ENCODE measurements around the gene CAMK2G.

Gene CAMK2G

DNA sequence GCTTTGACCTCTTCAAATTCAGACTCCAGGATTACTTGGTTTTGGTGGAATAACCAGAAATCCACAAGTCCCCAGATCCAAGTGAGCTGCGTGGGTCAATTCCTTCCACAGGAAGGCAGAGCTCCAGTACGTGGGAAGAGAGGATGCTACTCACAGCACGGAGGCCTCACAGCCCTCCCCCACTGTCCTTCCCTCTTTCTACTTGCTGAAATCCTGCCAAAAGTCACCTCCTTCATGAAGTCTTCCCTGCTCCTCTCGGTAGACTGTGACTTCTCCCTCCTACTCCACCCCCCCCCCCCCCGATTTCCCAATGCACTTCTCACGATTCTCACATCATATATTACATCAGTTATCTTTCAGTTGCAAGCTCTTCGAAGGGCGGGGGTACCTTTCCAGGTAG lies 12.3 kb downstream of the CAMK2G start:
- no peak for DNase-seq

DNA sequence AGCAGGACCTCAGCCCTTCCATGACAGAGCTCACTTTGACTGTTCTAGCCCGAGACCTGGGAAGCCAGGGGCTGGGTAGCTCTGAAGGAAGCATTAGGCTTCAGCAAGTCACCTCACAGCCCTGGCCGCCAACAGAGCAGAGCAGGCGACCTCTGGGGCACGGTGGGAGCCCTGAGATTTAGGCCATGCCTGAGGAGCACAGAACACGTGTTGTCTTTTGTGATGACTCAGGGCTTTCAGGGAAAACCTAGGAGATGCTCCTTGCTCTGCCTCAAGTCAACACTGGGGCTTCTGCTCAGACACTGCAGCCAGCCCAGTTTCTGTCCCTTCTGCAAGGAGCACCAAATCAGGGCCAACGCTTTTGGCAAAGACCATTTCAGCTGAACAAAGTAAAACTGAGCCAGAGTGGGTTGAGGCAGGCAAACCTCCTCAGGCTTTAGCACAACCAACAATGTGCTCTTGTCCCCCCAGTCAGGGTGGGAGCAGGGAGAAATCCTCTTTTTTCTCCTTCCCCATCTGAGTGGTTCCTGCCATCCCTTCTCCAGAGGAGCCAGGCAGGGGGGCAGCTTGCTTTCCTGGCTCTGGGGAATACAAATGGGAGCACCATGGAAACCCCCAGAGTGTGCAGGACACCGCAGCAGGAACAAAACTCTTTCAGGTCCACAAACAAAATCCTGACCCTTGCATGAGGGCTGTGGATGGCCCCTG lies 14.4 kb downstream of the CAMK2G start:
- DNase-seq = no peak

DNA sequence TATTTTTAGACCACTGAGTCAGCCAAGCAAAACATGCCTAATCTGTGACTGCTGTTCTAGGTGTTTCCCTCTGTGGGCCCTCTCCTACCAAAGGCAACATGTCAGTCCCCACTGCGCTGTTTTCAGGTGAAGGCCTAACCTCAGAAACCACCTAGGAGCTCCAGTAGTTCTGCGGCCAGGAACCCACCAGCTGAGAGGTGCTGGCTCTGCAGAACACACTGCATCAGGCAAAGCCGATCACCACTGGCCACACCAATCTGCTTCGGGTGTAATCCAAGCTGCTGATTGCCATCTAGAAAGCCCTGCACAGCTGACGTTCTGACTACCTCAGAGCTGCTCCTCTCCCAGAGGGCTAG lies 14.9 kb downstream of the CAMK2G start:
- DNase-seq = peak; percentile 34 to 54

DNA sequence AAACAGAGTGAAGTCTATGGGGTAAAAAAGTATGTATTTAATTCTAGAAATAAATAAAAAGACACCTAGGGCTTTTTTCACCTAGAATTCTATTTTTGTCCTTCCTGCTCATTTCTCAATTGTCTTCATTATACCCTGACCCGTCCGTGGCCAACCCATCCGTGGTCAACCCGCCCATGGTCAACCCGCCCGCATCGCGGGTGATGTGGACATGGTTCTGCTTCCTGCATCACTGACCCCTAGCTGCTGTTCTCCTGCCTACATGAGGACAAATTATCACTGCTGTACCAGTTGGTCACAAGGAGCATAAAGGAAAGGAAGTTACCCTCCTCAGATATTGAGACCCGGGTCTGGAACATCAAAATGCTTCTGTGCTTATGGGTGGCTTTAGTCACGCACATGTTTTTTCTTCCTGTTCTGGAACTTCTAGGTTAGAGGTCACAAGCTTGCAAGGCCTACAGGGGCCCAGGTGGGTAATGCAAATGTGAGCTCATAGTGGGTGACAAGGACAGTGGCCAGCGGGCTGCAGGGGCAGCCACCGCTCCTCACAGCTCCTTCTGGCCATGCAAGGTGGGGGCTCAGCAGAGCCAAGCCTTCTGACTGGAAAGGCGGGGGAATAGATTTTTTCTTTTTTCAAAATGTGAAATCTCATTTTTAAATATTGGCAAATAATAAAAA lies 15.5 kb downstream of the CAMK2G start:
- DNase-seq = no peak

DNA sequence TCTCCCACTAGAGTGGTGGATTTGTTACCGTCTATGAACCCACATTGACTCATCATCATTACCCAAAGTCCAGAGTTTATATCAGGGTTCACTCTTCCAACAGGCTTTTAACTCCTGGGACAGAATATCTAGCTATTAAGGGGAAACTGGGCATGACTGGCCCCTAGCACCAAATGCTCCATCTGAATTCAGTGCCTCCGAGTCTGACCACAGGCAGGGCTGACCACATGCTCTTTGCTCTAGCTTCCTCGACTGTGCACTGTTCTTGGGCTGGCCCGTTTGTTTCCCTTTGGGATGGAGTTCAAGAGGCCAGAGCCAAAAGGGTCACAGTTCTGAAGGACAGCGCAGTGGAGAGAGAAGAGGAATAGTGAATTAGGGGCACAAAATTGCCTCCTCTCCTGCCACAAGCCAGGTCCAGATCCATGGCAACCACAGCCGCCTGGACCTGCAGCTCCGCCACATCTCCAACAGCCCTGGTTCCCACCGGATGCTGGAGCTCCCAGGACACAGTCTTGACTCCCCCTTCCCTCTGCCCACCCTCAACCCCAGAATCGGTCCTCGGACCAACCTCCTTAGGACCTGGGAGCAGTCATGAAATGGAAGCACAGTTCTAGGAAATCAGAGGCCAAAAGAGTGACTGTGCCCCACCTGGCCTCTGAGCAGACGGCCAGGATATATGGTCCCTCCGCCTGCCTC lies 16.2 kb downstream of the CAMK2G start:
- no peak for DNase-seq

DNA sequence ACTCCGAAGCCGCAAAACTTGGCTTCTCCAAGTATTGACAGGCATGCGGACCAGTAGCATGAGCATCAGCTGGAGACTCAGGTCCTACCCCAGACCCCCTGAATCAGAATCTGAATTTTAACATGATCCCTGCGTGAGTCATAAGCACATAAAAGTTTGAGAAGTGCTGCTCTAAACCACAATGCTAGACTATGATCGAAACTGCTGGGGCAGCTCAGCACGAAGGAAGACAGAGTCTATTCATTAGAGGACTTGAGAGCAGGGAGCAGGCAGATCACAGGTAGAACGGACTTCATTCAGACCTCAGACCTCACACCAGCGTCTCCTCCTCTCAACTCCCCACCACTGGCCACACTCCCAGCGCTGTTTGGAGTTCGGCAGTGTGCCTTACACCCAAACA lies 16.9 kb downstream of the CAMK2G start:
- no peak for DNase-seq

DNA sequence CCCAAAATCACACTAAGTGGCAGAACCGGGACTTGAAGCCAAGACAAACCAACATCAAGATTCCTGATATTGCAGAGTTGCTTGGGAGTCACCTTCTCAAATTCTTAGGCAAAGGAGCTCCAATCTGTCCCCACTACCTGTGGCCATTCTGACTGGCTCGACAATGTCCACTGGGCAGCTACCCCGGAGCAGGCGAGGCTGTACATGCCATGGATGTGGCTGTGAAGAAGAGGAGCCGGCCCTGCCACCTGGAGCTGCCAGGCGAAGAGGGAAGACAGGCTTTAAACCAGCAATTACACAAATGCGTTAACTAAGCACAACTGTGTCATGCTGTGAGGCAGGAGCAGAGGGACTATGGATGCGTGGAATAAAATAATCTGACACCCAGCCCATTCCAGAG lies 18.1 kb downstream of the CAMK2G start:
- no peak for DNase-seq

DNA sequence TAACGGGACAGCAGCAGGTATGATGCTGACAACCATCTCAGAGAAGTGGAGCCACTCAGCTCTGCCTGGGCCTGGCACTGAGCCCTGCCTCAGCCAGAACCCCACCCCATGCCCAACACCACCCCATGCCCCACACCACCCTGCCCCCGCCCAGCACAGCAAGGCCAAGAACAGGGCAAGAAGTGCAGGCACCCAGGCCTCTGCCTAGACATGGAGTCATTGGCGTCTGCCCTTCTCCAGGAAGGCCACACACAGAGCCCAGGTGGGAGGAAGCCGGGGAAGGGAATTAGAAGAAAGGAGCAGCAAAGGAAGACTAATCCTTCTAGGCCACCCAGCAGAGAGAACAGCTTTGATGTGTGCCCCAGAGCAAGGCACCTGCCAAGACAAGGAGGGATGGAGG lies 18.9 kb downstream of the CAMK2G start:
- no peak for DNase-seq

DNA sequence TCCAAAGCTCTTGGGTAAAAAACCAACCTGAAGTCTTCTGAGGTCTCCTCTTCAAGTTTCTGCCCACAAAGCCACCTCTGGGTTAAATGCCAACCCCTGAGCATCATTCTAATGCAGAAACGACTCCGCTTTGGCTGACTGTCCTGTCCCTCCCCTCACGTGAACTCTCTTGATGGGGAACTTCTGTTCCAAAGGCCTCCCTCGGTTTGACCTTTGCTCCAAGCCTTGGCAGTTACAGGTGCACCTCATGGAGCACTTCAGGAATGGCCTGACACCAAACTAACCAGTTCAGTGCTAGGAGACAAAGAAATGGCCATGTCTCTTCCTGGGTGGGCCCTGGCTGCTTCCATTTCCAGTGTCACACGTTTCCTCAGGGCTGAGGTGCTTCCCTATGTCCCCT lies 20.0 kb downstream of the CAMK2G start:
- DNase-seq = no peak

DNA sequence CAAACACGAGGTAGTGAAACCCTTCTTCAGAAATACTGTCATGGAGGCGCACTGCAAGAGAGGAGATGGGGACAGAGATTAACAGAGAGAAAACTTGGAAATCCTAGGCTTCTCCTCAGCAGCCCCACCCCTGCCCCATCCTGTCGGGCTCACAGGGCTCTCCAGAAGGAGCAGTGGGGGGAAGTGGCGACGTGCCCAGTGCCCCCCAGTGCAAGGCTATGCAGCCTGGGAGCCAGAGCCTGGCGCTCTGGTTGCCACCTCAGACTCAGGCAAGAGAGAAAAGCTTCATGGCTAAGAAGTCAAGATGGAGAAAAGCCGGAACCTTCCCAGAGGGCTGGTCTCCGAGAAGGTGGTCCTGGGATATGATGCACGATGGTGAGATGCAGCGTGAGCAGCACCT lies 21.2 kb downstream of the CAMK2G start:
- DNase-seq = no peak

DNA sequence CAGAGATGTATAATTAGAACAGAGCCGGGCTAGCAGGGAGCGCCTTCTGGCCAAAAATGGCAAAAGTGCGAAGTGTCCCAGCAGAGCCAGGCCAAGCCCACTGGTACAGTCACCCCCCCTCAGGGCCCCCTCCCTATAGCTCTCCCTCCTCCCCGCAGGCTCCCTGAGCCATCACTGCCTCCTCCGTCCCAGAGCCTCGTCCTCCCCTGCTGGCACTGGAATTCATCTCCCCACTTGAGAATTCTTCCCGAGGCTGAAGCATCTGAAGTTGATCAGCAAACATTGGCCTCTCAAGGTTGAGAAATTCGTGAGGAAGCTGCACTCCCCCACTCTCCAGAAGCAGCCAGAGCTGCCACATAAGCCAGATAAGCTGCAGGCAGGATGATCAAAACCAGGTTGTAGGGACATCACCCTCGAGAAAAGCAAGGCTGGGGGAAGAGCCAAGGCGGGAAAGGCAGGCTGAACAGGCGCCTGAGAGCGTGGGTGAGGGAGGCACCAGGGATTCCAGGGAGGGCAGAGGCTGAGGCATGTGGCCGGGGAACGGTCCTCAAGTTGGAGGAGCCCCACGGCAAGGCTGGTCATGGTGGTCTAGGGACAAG lies 23.4 kb downstream of the CAMK2G start:
- no peak for DNase-seq

DNA sequence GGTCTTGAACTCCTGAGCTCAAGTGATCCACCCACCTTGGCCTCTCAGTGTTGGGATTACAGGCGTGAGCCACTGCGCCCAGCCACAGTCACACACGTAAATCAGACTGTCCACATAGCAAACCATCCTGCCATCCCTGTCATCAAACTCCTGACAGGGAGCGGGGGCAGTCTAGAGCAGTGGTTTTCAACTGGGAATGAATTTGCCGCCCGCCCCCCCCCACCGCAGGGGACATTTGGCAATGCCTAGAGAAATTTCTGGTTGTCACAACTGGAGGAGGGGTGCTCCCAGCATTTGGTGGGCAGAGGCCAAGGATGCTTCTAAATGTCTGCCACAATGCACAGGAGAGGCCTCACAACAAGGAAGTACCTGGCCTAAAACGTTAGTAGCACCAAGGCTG lies 24.1 kb downstream of the CAMK2G start:
- no peak for DNase-seq

DNA sequence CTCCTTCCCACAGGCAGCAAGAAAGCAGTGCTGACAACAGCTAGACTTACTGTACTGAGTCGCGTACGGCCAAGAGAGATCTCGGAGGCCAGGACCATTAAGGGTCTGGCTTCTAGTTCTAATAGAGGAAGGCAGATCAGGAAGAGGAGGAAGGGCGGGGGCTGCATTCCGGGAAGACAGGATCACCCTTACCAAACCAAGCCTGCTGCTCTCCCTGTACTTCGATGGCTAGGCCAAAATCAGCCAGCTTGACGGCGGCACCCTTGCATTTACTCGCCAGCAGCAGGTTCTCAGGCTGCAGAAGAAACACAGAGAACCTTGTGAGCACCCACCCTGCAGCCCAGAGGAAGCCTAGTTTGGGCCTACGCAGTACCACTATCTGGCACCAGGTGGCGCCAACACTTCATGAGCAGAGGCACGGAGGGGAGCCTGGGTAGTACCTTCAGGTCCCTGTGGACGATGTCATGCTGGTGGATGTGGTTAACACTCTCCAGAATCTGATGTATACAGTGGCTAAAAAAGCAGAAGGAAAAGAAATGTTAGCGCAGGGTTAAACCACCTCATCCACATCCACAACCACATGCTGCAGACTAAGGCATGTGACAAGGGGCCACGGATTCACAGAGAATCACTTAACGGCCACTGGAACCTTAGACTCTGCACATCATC lies 25.4 kb downstream of the CAMK2G start:
- peak; percentile 90 to 92 for DNase-seq

DNA sequence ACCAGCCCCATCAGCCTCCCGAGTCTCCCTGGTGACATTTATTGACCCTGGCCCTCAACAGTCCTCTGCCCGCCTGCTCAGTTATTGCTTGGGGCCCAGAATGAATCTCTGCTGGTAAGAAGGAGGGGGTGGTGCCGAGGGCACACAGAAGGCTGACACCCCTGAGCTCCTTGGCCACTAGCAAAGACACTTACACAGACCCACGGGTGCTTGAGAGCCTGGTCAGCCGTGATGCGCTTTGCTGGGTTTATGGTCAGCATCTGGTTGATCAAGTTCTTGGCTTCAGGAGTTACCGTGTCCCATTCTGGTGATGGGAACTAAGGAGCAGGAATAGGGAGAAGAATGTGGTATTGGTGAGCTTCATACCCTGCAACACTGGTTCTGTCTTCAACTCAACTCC lies 27.3 kb downstream of the CAMK2G start:
- DNase-seq = no peak

DNA sequence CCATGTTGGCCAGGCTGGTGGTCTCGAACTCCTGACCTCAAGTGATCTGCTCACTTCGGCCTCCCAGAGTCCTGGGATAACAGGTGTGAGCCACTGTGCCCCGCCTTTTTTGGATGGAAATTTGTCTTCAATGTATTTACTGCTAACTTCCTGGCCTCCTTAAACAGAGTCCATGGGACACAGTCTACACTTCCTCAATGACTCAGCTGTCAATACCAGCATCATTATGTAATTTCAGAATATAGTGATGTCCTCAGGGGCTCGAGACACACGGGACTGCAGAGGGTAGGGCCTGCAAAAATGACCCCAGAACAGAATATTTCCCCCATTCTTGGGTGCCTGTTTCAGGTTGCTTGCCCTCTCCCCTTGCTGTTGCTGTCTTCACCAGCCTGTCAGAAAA lies 31.1 kb downstream of the CAMK2G start:
- DNase-seq = no peak

DNA sequence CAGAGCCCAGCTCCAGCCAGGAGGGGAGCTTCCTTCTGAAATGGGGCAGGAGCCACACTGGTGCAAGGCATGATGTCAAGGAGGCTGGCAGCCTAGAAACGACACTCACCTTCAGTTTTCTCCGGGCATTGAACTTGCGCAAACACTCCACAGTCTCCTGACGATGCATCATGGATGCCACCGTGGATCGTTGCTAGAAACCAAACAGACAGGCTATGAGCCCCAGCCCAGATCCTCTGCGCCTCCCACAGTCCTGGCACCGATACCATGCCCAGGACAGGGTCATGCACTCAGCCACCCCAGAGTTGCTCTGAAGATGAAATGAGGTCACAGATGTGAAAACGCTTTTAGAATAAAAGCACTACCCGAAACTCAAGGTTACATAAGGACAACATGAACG lies 32.0 kb downstream of the CAMK2G start:
- DNase-seq = no peak

DNA sequence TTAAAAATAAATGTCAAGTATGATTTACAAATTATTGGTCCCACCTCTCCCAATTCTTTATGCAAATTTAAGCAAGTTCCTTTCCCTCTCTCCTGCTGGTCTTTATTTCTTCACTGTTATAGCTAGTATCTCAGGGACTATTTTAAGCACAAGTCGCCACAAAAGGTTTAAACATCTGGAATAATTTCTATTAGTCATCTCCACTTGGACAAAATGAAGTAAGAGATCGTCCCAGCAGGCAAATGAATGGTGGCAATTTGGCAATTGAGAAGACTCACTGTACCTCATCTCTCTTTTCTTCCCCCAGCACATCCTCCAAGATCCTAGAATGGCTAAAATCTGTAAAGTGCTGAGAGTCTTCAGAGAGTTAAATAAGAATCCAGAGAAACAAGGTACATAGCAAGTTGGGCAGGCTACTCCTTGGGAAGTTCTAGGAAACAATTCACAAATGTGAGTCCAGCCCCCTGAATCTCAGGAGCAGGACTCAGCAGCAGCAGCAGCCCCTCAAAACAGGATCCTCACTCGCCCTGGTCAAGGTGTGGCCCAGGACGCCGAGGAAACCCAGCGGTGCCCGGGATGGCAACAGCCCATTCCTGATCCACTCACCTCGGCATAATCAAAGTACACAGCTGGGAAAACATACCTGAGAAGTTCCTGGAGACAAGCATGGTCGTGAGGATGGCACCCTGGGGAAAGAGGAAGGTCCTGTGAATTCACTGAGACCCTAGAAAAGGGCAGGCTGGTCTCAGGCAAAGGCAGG lies 32.6 kb downstream of the CAMK2G start:
- DNase-seq = no peak

DNA sequence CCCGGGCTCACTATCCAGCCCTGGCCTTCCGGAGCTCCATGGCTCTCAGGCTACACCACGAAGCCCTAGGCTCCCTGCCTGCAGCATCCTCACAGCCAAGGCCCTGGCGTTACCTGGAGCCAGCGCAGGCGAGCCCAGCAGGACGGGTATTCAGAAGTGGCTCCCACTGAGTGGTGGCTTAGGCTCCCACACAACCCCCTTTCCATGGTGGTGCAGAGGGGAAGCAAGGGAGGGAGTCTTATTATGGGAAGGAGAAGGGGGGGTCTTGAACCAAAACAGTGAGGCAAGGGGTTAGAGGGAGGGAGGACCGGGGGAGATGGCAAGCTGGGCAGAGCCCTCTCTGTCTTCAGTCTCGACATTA lies 33.3 kb downstream of the CAMK2G start:
- no peak for DNase-seq

DNA sequence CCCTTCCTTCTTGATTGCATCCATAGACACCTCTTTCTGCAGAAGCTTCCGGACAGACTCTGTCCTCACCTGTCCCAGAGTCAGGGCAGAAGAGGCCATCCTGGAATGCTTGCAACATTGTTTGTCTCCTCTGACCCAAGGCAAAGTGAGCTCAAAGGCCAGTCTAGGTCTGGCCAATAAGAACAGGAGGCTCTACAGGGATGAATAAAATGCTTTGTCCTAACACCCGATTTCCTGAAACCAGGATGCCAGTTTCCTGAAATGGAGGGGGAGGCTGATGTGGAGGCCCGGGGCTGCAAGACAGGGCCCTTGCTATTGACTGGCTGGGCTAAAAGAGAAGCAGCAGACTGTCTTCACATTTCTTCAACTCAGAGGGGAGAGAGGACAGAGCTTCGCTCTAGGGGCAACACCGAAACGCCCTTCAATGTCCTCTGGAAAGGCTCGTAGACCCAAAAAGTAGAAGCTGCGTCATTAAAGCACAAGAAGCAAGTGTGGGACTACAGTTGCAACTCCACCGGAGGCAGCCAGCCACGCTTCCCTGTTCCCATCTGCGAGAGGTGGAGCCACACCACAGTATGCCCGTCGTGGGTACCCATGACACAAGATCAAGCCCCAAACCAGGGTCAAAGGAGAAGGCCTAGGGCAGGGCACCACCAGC lies 33.8 kb downstream of the CAMK2G start:
- DNase-seq = no peak

DNA sequence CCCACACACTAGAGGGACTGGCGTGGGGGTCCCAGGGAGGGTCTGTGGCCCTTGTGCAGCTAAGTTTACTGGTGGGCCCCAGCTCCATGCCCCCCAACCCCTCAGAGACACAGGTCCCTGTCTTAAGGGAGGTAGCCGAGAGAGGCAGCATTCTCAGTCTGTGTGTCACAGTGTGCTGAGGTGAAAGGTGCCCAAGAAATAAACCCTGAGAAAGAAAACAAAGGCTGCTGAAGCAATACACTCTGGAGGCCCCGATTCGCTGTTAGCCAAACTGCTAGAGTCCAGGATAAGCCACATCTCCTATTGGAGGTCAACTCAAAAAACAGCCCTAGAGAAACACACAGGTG lies 34.3 kb downstream of the CAMK2G start:
- no peak for DNase-seq

DNA sequence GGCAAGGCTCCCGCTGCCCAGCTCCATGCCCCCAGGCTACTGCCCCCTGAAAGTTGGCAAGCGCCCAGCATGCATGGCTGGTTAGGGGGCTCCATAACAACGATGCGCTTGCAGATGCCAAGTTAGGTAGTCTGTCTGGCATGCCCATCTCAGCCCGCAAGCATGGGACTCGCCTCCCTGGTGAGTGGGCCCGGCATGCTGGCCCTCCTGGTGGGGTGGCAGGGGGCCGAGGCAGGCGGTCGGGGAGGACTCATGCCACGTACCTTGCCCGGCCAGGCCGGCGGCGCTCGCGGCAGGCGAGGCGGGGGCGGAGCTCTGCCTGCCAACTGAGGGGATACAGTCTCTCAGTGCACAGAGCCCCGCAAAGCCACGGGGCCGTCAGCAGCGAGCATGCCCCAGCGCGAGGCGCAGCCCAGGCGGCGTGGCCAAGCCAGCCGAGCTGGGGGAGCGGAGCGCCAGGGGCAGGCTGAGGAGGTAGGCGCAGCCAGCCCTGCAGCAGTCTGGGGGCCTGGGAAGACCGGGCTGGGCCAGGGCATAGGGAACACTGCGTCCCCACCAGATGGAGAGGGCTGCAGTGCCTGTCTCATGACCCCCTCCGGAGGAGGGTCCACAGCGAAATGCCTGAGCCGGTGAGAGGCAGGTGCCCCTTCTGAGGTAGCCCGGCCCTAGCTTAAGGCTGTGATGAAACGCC lies 34.9 kb downstream of the CAMK2G start:
- DNase-seq = no peak

DNA sequence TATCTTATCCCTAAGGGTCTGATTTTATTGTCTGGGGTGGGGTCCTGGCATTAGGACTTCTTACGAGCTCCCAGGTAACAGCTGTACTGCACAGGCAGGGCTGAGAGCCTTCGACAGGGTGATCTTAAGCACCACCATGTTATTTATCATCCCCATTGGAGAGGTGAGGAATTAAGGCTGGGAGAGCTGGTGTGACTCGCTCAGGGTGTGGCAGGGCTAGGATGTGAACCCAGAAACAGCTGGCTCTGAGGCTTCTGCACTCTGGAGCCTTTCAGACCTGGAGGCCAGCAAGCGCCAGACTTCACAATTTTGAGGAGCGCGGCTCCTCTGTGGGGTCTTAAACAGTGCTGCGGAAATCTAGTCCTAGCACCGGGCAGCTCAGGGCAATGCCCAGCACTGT lies 35.5 kb downstream of the CAMK2G start:
- no peak for DNase-seq

Measured in CD4-positive, alpha-beta T cell treated with Interleukin-1 beta for 1 hour (primary cell).